ENCODE results near the gene CCDC150.
"Not testable (repeated sequence)": the region's sequence is repeated elsewhere in the genome, so short reads cannot be mapped to it uniquely, and the experiment has no call there.

CCDC150 gene

GRCh38 chr2:196638765-196639164 lies 750 bp upstream of the CCDC150 start:
- no peak for DNase-seq

- DNase-seq = no peak
These were observed 575 bp downstream of the CCDC150 start for GRCh38 chr2:196640031-196640548.

DNA sequence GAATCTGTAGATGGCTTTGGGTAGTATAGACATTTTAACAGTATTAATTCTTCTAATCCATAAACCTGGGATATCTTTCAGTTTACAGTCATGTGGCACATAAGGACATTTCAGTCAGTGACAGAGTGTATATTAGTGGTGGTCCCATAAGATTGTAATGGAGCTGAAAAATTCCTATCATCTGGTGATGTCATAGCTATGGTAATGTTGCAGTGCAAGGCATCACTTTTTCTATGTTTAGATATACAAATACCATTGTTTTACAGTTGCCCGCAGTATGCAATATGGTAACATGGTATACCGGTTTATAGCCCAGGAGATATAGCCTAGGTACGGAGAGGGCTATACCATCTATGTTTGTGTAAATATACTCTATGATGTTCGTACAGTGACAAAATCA lies 9.7 kb downstream of the CCDC150 start:
- DNase-seq = no peak

- DNase-seq = no peak
These were observed 12.0 kb downstream of the CCDC150 start for GRCh38 chr2:196651387-196652094.

DNA sequence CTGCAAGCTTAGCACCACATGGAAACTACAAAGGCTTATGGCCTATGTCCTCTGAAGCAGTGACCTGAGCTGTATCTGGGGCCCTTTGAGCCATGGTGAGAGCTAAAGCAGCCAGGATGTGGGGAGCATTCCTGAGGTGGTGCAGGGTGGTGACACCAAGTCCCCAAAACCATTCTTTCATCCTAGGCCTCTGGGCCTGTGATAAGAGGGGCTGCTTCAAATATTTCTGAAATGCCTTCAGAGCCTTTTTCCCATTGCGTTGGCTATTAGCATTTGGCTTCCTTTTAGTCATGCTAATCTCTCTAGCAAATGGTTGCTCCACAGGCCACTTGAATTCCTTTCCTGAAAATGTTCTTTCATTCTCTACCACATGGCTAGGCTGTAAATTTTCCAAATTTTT lies 13.4 kb downstream of the CCDC150 start:
- DNase-seq = no peak

- DNase-seq = no peak
These were observed 14.3 kb downstream of the CCDC150 start for GRCh38 chr2:196653843-196654242.

DNA sequence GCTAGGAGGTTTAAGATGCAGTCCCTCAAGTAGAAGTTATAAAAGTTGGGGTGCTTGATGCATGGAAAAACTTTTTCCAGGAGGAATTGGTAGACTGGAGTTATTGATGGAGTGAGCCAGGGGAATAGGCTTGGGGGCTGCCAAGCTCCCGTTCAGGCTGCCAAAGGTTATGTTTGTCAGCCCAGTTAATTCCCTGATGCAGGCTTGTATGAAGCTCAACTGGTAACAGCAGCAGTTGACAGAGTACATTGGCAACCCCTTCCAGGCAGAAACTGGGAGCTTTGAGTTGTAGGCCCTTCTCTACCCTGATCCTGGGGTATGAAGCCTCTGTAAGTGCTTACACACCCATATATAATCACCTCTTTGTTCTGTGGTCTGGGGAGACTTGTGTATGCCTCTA lies 16.2 kb downstream of the CCDC150 start:
- no peak for DNase-seq

DNA sequence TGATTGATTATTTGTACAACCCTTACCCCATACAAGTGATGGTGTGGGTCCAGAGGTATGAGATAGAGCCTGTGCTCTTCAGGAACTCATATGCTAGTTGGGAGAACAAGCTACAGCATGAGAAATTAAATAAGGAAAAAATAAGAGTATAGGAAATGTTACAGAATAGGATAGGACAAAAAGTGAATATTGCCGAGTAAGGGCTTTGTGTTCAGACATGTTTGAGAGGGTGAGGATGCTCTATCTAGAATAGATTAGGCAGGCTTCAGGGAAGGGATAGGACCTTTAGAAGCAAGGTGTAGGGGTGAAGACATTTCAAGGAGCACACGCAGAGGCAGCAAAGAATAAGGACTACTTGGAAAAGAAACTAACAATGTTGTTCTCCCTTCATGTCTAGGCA lies 17.8 kb downstream of the CCDC150 start:
- no peak for DNase-seq

- no peak for DNase-seq
These were observed 20.3 kb downstream of the CCDC150 start for GRCh38 chr2:196659844-196660243.

DNA sequence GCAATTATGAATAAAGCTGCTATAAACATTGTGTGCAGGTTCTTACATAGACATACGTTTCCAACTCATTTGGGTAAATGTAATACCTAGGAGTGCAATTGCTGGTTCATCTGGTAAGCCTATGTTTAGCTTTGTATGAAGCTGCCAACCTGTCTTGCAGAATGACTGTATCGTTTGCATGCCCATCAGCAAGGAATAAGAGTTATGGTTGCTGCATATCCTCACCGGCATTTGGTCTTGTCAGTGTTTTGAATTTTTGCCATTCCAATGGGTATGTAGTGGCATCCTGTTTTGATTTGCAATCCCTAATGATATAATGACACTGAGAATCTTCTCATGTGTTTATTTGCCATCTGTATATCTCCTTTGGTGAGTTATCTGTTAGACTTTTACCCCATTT lies 20.7 kb downstream of the CCDC150 start:
- no peak for DNase-seq

GRCh38 chr2:196670342-196670741 lies 30.8 kb downstream of the CCDC150 start:
- DNase-seq = no peak

- DNase-seq = no peak
These were observed 36.4 kb downstream of the CCDC150 start for GRCh38 chr2:196675963-196676362.

DNA sequence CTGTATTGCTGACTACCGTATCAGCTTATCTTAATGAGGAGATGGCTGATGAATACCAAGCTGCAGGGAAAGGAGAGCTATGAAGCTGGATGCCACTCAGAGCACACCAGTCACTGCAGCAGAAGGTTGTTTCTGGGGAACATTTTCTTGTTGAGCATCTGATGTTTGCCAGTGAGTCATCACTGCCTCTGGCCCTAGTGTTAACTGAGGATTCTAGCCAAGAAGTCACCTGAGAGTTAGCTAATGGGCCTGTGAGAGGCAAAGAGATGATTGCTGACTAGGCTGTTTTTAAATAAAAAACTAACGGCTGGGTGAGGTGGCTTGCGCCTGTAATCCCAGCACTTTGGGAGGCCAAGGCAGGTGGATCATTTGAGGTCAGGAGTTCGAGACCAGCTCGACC lies 37.9 kb downstream of the CCDC150 start:
- DNase-seq = no peak

DNA sequence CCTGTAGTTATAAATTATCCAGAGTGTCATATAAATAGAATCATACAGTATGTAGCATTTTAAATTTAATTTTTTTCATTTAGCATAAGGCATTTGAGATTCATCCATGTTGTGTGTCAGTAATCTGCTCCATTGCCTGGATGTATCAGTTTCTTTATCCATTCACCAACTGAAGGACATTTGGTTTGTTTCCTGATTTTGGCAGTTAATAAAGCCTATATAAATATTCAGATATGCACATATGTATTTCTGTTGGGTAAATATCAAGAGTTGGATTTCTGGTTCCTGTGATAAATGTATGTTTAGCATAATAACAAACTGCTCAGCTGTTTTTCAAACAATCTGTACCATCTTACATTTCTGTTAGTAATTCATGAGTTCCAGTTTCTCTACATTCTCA lies 39.9 kb downstream of the CCDC150 start:
- DNase-seq = no peak

- DNase-seq = no peak
These were observed 42.0 kb downstream of the CCDC150 start for GRCh38 chr2:196681510-196681909.

GRCh38 chr2:196685792-196686191 lies 46.3 kb downstream of the CCDC150 start:
- DNase-seq = no peak

- not testable (repeated sequence) for DNase-seq
These were observed 47.2 kb downstream of the CCDC150 start for GRCh38 chr2:196686737-196687136.

DNA sequence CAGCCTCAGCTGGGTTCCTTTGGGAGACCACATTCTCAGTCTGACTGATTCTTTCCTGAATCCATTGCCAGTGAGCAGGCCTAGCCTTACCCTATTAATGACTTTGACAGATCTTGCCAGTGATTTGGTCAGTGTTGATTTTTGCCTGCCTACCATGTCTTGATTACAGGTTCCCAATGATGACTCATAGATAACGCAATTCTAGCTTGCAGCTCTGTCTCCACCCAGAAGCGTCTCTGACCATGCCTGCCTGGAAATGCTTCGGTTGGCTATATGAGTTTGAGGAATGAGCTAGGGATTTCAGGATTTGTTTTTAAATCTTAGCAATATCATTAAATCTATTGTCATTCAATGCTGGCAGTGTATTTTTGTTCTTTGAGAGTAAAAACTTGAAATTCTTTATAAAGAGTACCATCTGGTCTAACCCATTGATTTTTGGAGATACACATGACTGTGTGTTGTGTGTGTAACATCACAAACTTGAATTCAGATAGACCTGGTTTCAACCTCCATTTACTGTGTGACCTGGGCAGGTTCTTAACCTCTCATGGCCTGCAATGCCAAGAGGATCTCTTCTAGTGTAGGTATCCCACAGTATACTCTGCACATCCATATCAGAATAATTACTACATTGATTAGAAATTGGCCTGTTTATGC lies 57.0 kb downstream of the CCDC150 start:
- DNase-seq = no peak

DNA sequence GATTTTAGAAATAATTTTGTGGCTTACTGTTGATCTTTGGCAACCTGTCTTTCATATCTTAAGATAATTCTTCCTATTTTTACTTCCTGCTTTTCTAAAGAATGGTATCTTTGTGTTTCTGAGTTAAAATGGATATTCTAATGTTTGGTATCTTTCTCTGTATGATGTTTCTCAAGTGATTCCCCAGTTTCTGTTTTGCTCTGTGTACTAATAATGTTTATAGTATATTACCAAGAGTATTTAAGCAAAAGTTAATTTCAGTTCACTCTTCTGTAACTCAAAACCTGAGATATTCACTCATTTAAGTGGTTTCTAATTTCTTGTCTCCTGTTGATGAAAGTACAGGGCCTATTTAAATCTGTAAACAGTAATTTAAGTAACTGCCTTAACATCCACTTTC lies 58.3 kb downstream of the CCDC150 start:
- no peak for DNase-seq

- no peak for DNase-seq
These were observed 63.1 kb downstream of the CCDC150 start for GRCh38 chr2:196702641-196703040.

GRCh38 chr2:196703695-196704094 lies 64.2 kb downstream of the CCDC150 start:
- no peak for DNase-seq

DNA sequence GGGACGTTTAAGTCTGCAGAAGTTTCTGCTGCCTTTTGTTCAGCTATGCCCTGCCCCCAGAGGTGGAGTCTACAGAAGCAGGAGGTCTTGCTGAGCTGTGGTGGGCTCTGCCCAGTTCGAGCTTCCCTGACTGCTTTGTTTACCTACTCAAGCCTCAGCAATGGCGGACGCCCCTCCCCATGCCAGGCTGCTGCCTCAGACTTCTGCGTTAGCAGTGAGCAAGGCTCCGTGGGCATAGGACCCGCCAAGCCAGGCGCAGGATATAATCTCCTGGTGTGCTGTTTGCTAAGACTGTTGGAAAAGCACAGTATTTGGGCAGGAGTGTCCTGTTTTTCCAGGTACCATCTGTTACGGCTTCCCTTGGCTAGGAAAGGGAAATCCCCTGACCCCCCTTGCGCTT lies 70.5 kb downstream of the CCDC150 start:
- DNase-seq = not testable (repeated sequence)

- DNase-seq = no peak
These were observed 72.1 kb downstream of the CCDC150 start for GRCh38 chr2:196711625-196712024.

GRCh38 chr2:196712867-196713266 lies 73.4 kb downstream of the CCDC150 start:
- no peak for DNase-seq

Data from CD4-positive, alpha-beta T cell treated with Interleukin-21 for 1 hour (primary cell).